ENCODE measurements around the gene ATOSB.
A peak's percentile ranks its signal among the peaks of the same experiment; 100 is the strongest.

ATOSB gene

GRCh38 chr9:35112257-35113020, 3.2 kb downstream of the ATOSB start:
- TF ChIP-seq YY1 (IDR thresholded peaks at IDR 0.05; ENCODE audit: insufficient read depth, insufficient read length) (no peak), ZNF274 (IDR thresholded peaks at IDR 0.05; ENCODE audit: low read depth, low read length) (no peak), SUZ12 (IDR thresholded peaks at IDR 0.05; ENCODE audit: extremely low read depth, insufficient read depth, insufficient read length) (no peak)
- Histone ChIP-seq H3K27me3 (ENCODE audit: insufficient read depth, insufficient read length) (no peaks in the 10 kb centered on the region), H3K4me1 (ENCODE audit: insufficient read depth, insufficient read length) (peaks cover 22% of the 10 kb centered on the region), H3K9ac (ENCODE audit: insufficient read length, low read depth) (peak overlapping the region; percentile 36), H3K9me3 (ENCODE audit: insufficient read depth, low read length) (no peaks in the 10 kb centered on the region), H3K4me3 (ENCODE audit: insufficient read length, low read depth) (no peak overlapping the region), H3K36me3 (ENCODE audit: insufficient read depth, insufficient read length, low read length) (peaks cover 14% of the 10 kb centered on the region)
- DNase-seq (ENCODE audit: low read depth, low spot score) = no peak

- Histone ChIP-seq H3K4me1 (ENCODE audit: insufficient read depth, insufficient read length) (peaks cover 17% of the 10 kb centered on the region), H3K36me3 (ENCODE audit: insufficient read depth, insufficient read length, low read length) (peaks cover 25% of the 10 kb centered on the region), H3K4me3 (ENCODE audit: insufficient read length, low read depth) (peak overlapping the region; percentile 78), H3K9ac (ENCODE audit: insufficient read length, low read depth) (peak overlapping the region; percentile 83), H3K27me3 (ENCODE audit: insufficient read depth, insufficient read length) (no peaks in the 10 kb centered on the region), H3K9me3 (ENCODE audit: insufficient read depth, low read length) (no peaks in the 10 kb centered on the region)
- peak; percentile 99 for DNase-seq (ENCODE audit: low read depth, low spot score)
- no peak for TF ChIP-seq SUZ12 (IDR thresholded peaks at IDR 0.05; ENCODE audit: extremely low read depth, insufficient read depth, insufficient read length)
- TF ChIP-seq ZNF274 (IDR thresholded peaks at IDR 0.05; ENCODE audit: low read depth, low read length) = no peak
- TF ChIP-seq YY1 (IDR thresholded peaks at IDR 0.05; ENCODE audit: insufficient read depth, insufficient read length) = peak; percentile 5
These were observed 4.4 kb downstream of the ATOSB start for GRCh38 chr9:35111001-35111933.

GRCh38 chr9:35110327-35110761, 5.3 kb downstream of the ATOSB start:
- Histone ChIP-seq H3K9me3 (ENCODE audit: insufficient read depth, low read length) (no peaks in the 10 kb centered on the region), H3K4me3 (ENCODE audit: insufficient read length, low read depth) (peak overlapping the region; percentile 78), H3K36me3 (ENCODE audit: insufficient read depth, insufficient read length, low read length) (peaks cover 35% of the 10 kb centered on the region), H3K27me3 (ENCODE audit: insufficient read depth, insufficient read length) (no peaks in the 10 kb centered on the region), H3K4me1 (ENCODE audit: insufficient read depth, insufficient read length) (peaks cover 17% of the 10 kb centered on the region), H3K9ac (ENCODE audit: insufficient read length, low read depth) (peak overlapping the region; percentile 83)
- TF ChIP-seq ZNF274 (IDR thresholded peaks at IDR 0.05; ENCODE audit: low read depth, low read length) = no peak
- no peak for TF ChIP-seq YY1 (IDR thresholded peaks at IDR 0.05; ENCODE audit: insufficient read depth, insufficient read length)
- no peak for TF ChIP-seq SUZ12 (IDR thresholded peaks at IDR 0.05; ENCODE audit: extremely low read depth, insufficient read depth, insufficient read length)
- no peak for DNase-seq (ENCODE audit: low read depth, low spot score)

GRCh38 chr9:35108946-35109575, 6.6 kb downstream of the ATOSB start:
- no peaks in the 10 kb centered on the region for H3K27me3 ChIP-seq (ENCODE audit: insufficient read depth, insufficient read length)
- H3K9me3 ChIP-seq (ENCODE audit: insufficient read depth, low read length) = no peaks in the 10 kb centered on the region
- H3K4me1 ChIP-seq (ENCODE audit: insufficient read depth, insufficient read length) = peaks cover 20% of the 10 kb centered on the region
- no peak overlapping the region for H3K9ac ChIP-seq (ENCODE audit: insufficient read length, low read depth)
- no peak for DNase-seq (ENCODE audit: low read depth, low spot score)
- no peak for TF ChIP-seq ZNF274 (IDR thresholded peaks at IDR 0.05; ENCODE audit: low read depth, low read length)
- TF ChIP-seq SUZ12 (IDR thresholded peaks at IDR 0.05; ENCODE audit: extremely low read depth, insufficient read depth, insufficient read length) = no peak
- no peak for TF ChIP-seq YY1 (IDR thresholded peaks at IDR 0.05; ENCODE audit: insufficient read depth, insufficient read length)
- H3K36me3 ChIP-seq (ENCODE audit: insufficient read depth, insufficient read length, low read length) = peaks cover 47% of the 10 kb centered on the region
- H3K4me3 ChIP-seq (ENCODE audit: insufficient read length, low read depth) = no peak overlapping the region

- H3K9me3 ChIP-seq (ENCODE audit: insufficient read depth, low read length) = no peaks in the 10 kb centered on the region
- no peak for DNase-seq (ENCODE audit: low read depth, low spot score)
- H3K4me3 ChIP-seq (ENCODE audit: insufficient read length, low read depth) = no peak overlapping the region
- peaks cover 47% of the 10 kb centered on the region for H3K36me3 ChIP-seq (ENCODE audit: insufficient read depth, insufficient read length, low read length)
- TF ChIP-seq YY1 (IDR thresholded peaks at IDR 0.05; ENCODE audit: insufficient read depth, insufficient read length) (no peak), SUZ12 (IDR thresholded peaks at IDR 0.05; ENCODE audit: extremely low read depth, insufficient read depth, insufficient read length) (no peak), ZNF274 (IDR thresholded peaks at IDR 0.05; ENCODE audit: low read depth, low read length) (no peak)
- H3K27me3 ChIP-seq (ENCODE audit: insufficient read depth, insufficient read length) = no peaks in the 10 kb centered on the region
- no peak overlapping the region for H3K9ac ChIP-seq (ENCODE audit: insufficient read length, low read depth)
- peaks cover 23% of the 10 kb centered on the region for H3K4me1 ChIP-seq (ENCODE audit: insufficient read depth, insufficient read length)
These were observed 7.2 kb downstream of the ATOSB start for GRCh38 chr9:35108461-35108860.

GRCh38 chr9:35107297-35108290, 8.1 kb downstream of the ATOSB start:
- DNase-seq (ENCODE audit: low read depth, low spot score) = no peak
- peaks cover 47% of the 10 kb centered on the region for H3K36me3 ChIP-seq (ENCODE audit: insufficient read depth, insufficient read length, low read length)
- H3K9ac ChIP-seq (ENCODE audit: insufficient read length, low read depth) = no peak overlapping the region
- no peak overlapping the region for H3K4me3 ChIP-seq (ENCODE audit: insufficient read length, low read depth)
- H3K9me3 ChIP-seq (ENCODE audit: insufficient read depth, low read length) = no peaks in the 10 kb centered on the region
- no peaks in the 10 kb centered on the region for H3K27me3 ChIP-seq (ENCODE audit: insufficient read depth, insufficient read length)
- no peak for TF ChIP-seq ZNF274 (IDR thresholded peaks at IDR 0.05; ENCODE audit: low read depth, low read length)
- no peak for TF ChIP-seq YY1 (IDR thresholded peaks at IDR 0.05; ENCODE audit: insufficient read depth, insufficient read length)
- no peak for TF ChIP-seq SUZ12 (IDR thresholded peaks at IDR 0.05; ENCODE audit: extremely low read depth, insufficient read depth, insufficient read length)
- peaks cover 21% of the 10 kb centered on the region for H3K4me1 ChIP-seq (ENCODE audit: insufficient read depth, insufficient read length)

All from NT2/D1 (cell line).